ENCODE results near the gene ETAA1.

The ETAA1 gene

GRCh38 chr2:67397143-67397986, at the start of gene ETAA1:
ETAA1 (plus strand) TSS chr2:67397333; CDS start chr2:67397449, 116 bp downstream.
- peak; percentile 76 for DNase-seq

GRCh38 chr2:67366832-67367412, 30.2 kb upstream of the ETAA1 start:
- DNase-seq, result no peak

GRCh38 chr2:67374481-67374880, 22.7 kb upstream of the ETAA1 start:
- no peak for DNase-seq

GRCh38 chr2:67374949-67375348, 22.2 kb upstream of the ETAA1 start:
- DNase-seq, result no peak

- DNase-seq, result no peak
These were observed 18.6 kb upstream of the ETAA1 start for GRCh38 chr2:67378555-67378954.

- DNase-seq, result no peak
These were observed 18.1 kb upstream of the ETAA1 start for GRCh38 chr2:67379048-67379447.

GRCh38 chr2:67384123-67384822, 12.9 kb upstream of the ETAA1 start:
- no peak for DNase-seq

- no peak for DNase-seq
These were observed 8.5 kb upstream of the ETAA1 start for GRCh38 chr2:67388680-67389079.

GRCh38 chr2:67389286-67389685, 7.8 kb upstream of the ETAA1 start:
- DNase-seq, result no peak

- DNase-seq, result no peak
These were observed 7.3 kb upstream of the ETAA1 start for GRCh38 chr2:67389788-67390187.

GRCh38 chr2:67393237-67393636, 3.9 kb upstream of the ETAA1 start:
- DNase-seq, result no peak

- DNase-seq, result no peak
These were observed 2.4 kb upstream of the ETAA1 start for GRCh38 chr2:67394734-67395133.

GRCh38 chr2:67399144-67399543, 2.0 kb downstream of the ETAA1 start:
- DNase-seq, result no peak

GRCh38 chr2:67399831-67400489, 2.8 kb downstream of the ETAA1 start:
- DNase-seq, result no peak

- DNase-seq, result no peak
These were observed 3.7 kb downstream of the ETAA1 start for GRCh38 chr2:67400560-67401485.

- no peak for DNase-seq
These were observed 11.2 kb downstream of the ETAA1 start for GRCh38 chr2:67408346-67408745.

- DNase-seq, result no peak
These were observed 15.3 kb downstream of the ETAA1 start for GRCh38 chr2:67412424-67412823.

- no peak for DNase-seq
These were observed 17.7 kb downstream of the ETAA1 start for GRCh38 chr2:67414867-67415266.

GRCh38 chr2:67416136-67416535, 19.0 kb downstream of the ETAA1 start:
- DNase-seq, result no peak

- no peak for DNase-seq
These were observed 26.4 kb downstream of the ETAA1 start for GRCh38 chr2:67423489-67423888.

- no peak for DNase-seq
These were observed 39.1 kb downstream of the ETAA1 start for GRCh38 chr2:67436221-67436620.

- no peak for DNase-seq
These were observed 40.0 kb downstream of the ETAA1 start for GRCh38 chr2:67437114-67437513.
